ENCODE data around the gene TMEM151A.

The TMEM151A gene

DNA sequence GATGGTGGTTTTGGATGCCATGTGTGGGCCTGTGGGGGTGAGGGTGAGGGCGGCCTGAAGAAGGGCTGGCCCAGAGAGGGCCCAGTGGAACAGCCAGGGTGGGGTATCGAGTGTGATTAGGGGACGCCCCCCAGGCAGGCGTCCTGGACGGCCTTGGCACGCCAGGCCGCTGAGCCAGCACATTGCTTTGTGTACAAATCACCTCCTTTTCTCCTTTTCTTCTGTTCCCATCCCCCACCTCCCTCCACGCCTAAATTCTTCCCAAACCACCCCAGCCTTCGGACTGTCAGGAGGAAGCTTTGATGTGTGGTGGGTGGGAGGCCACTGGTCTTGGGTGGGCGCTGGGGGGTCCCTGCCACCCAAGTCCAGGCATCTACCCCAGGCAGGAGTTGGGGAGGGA is 33.0 kb downstream of the TMEM151A start:
- peak; percentile 46 for DNase-seq

DNA sequence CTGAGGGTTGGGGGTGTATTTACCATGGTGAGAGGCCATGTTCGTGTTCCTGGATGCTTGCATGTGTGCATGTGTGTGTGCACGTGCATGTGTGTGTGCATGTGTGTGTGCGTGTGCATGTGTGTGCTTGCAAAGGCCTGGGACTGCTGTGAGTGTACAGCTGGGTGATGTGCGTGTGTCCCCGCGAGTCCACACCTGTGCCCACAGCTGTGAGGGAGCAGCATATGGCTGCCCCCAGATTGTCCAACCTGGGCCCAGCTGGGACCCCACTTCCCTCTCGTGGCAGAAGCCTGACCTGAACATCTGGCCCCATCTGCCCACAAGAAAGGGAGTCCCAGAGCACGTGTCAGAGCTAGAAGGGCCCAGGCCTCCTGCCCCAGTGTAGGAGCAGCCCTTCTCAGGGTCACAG is 33.6 kb downstream of the TMEM151A start:
- peak; percentile 32 for DNase-seq

DNA sequence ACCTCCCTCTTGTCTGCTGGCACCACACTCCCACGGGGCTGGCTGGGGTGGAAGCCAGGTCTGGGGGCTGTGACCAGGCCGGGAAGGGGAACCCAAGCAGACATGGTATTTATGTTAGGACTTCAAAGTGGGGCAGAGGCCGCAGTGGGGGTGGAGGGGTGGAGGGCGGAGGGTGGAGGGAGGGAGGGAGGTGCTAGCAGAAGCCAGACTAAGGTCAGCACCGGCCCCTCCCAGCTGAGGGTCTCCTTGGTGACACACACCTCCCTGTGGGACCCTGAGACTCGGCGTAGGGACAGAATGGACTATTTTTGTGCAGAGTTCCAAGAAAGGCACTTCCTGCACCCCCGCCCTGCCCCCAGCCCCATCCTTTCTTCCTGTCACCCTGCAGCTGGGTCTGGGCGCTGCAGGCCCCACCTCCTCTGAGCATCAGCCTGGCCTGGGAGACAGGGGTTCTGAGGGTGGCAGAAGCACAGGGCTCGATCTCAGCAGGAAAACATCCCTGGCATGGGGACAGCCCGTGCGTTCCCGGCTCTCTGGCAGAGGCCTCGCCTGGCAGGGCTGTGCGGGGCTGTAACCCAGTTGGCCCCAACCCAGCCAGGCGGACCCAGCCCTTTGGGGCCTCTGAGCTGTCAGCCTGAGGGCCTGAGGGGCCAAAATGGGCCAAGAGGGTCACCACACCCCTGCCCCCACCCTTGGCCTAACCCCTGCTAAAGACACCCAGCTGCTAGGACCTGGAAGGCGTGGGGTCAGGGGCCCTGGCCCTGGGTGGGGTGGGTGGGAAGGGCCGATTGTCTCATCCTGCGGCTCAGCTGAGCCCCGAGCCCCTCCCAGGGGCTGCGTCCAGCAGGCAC is 34.8 kb downstream of the TMEM151A start:
- DNase-seq, result peak; percentile 59

DNA sequence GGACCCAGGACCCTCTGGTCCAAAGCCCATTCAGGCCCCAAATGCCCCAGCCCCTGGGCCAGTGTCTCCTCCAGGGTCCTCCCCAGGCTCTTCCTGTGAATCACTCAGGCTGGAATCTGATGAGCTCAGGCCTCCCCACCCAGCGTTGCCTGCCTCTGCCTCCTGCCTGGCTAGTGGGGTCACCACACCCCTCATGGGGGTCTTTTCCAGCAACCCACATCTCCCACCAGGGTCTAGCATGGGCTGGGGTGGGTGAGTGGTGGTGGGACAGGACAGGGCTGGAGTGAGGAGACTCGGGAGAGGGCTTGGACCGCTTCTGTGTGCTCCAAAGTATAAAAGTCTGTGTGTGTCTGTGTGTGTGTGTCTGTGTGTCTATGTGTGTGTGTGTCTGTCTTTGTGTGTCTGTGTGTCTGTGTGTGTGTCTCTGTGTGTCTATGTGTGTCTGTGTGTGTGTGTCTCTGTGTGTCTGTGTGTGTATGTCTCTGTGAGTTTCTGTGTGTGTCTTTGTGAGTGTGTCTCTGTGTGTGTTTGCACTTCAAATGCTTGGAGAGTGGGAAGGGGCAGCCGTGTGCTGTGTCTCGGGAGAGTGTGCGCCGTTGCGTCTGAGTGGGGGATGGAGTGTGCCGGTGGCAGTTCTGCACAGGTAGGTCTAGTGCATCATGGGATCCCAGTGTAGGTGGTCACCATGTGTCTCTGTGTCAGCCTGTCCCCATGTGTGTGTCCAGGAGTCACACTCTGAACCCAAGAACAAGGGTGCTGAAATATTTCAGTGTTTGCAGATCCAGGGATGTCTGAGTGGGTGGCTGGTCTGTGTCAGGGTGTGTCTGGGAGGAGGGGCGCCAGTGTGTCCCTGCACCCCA is 35.7 kb downstream of the TMEM151A start:
- DNase-seq, result peak; percentile 81

DNA sequence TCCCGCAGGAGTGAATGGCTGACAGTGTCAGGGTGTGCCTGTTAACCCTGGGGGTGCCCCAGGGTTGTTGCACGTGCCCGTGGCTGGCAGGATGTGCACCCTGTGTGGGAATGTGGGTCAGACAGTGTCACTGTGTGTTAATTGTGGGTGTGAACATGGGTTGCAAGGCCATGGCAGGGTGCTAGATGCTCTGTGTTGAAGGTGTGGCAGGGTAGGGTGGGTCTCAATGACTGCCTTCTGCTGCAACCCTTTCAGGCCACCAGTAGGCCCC is 36.3 kb downstream of the TMEM151A start:
- DNase-seq, result peak; percentile 9

DNA sequence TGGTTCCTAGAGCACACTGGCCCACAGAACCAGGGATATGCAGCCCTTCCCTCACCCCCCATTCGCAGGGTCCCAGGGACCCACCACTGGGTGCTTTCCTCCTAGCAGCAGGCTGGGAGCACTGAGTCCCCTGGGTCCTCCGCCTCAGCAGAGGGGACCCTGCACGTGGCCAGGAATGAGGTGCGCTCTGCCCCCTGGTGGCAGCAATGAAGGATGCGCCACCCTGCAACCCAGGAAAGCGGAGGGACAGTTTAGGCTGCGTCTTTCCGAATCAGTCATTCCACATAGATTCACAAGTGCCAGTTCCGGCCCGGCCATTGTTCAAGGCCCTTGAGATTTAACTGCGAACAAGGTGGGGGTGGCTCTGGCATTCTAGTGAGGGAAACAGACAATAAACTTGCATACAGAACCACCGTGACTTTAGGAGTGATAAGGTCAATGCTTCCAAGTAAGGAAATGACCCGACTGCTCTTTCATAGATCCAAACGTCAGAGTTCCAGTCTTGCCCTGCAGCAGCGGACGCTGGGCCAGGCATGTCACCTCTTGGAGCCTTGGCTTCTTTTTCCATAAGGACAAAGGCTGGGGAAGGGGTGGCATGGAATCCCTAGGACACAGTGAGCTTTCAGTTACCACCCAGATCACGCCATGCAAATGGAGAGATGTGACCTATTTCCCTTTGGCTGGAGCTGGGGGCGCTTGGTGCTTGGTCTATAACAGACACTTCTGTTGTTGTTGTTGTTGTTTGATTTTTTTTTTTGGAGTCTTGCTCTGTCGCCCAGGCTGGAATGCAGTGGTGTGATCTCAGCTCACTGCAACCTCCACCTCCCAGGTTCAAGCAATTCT is 36.8 kb downstream of the TMEM151A start:
- DNase-seq, result peak; percentile 75

DNA sequence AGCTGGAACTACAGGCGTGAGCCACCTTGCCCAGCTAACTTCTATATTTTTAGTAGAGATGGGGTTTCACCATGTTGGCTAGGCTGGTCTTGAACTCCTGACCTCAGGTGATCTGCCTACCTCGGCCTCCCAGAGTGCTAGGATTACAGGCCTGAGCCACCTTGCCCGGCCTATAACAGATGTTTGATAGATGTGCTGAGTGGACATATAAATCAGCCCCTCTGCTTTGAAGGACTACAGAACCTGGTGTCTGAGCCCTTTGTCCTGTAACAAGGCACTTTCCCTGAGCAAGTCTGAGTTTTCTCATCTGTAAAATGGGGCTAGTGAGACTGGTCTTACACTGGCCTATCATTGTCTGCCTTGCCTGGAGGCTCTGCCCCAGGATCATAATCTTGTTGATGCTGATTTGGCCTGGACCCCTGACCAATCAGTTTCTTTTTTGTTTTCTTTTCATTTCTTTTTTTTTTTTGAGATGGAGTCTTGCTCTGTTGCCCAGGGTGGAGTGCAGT is 37.5 kb downstream of the TMEM151A start:
- DNase-seq, result peak; percentile 5

DNA sequence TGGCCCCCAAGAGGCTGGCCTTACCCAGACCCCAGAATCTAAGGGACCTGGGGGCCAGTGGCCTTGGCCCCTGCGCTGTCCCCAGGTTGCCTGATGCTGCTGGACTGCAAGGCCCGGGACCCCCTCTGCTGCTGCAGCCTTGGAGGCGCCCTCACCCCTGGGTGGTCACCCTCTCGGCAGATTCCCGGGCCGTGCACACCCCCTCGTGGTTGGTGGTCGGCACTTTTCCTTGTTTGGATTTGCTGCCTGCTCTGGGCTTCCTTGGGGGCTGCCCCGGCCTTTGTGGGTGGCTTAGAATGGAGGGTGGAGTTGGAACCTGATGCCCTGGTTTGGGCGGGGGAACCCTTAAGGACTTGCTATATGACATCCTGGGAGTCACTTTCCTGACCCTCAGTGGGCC is 39.2 kb downstream of the TMEM151A start:
- DNase-seq, result no peak

DNA sequence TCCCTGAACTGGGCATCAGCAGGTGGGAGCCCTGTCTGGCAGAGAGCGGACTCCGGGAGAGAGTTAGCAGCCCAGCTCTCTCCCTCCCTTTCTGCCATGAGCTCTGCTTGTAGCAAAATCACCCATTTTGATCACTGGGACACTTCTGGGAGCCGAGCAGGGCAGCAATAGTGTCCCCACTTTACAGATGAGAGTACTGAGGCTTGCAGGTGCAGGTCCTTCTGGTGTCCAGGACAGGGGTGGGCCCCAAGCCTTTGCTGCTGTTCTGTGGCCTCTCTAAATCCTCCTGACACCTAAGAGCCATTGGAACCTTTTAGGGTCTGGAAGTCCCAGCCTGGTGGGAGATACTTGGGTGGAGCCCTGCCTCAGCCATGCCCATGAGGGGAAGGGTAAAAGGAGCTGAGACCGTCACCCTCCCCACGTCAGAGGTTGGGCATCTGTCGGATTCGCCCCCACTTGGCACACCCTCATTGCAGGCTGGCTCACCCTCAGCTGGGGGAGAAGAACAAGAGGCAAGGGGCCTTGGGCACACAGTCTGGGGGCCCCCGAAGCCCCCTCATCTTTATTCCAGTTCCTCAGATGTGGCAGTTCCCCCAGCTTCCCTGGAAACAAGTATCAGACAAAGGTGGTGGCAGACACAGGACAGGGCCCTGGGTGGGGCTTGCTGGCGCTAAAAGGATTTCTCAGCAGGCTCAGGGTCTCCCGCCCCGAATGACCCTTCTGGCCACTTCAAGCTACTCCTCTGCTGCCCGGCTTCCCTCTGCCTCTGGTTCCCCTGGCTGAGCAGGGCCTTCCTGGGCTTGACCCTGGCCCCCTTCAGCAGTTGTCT is 40.1 kb downstream of the TMEM151A start:
- DNase-seq, result no peak

DNA sequence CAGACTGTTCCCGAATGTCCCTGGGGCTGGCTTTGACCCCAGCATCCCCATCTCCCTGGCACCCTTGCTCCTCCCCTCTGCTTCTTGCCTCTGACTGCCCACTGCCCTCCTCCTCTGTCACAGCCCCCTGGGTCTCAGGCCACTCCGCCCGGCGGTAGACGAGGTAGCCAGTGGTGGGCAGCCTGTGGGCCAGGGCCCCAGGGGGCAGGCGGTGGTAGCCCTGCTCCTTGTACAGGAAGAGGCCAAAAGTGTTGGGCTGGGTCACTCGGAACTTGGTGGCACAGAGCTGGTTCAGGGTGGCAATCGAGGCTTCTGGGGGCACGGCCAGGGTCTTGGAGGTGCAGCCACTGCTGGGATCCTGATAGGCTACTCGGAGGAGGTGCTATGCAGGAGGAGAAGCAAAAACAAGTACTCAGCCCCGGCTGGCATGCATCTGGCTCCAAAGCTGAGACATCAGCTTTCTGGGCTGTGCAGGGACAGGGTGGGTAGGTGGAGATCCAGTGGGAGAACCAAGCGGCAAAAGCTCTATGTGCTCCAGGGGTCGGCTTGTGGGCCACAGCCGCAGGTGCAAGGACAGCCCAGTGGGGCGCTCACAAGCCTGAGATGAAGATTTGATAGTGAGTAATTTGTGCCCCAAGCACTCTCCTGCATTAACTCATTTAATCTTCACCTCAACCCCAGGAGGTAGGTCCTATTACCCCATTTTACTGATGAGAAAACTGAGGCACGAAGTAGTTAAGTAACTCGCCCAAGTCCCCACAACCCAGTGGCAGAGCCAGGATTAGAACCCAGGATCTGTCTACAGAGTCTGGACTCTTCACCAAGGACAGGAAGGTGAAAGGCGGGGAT is 40.9 kb downstream of the TMEM151A start:
- no peak for DNase-seq

DNA sequence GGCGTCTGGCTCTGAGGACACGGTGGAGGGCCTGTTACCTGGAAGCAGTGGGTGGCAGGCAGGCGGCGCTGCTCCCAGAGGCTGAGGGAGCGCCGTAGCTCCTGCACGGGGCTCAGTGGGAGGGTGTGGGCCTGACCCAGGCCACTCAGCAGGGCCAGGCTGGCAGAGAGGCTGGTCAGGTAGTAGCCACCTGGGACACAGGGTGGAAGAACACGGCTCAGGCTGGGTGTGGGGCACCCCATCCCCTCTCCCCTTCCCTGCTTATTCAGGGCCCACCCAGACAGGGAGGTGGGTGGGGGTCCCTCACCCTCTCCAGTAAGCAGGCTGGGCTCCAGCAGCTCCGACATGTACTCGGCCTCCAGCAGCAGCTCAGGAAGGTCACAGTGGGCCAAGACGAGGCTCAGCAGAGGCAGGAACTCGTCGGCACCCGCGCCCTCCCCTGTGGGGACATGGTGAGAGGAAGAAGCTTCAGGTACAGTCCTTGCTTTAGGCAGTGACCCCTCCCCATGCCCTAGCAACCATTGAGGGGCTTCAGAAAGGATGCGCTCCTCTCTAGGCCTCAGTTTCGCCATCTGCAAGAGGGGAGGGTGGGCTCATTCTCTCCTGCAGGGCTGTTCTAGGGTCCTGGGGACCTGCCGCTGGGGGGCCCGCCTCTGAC is 41.7 kb downstream of the TMEM151A start:
- DNase-seq, result no peak

DNA sequence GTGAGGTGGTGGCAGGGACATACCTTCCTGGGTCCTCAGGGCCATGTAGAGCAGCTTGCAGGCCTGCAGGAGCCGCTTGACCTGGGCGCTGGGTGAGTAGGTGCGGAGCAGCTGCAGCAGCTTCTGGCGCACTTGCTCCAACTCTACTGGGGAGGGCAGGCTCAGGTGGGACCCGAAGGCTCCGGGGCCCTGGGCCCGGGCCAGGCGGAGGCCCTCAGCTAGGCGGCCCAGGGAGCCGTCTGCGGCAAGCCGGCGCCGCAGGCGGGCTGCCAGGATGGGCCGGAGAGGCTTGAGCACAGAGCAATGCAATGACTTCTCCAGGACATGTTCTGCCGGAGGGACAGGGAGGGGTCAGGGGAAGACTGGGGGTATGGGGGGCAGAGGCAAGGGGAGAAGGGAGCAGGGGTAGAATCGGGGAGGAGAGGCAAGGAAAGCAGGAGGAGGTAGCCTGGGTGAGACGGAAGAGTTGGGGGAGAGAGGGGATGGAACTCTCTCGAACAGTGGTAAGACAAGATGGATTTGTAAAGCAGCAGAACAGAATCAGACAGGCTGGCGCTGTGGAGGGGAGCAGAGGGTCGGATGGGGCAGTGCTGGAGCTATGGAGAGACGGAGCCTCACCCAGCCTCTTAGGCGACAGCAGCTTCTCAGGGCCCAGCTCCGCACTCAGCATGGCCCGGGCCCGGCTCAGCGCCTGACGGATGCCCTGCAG is 42.4 kb downstream of the TMEM151A start:
- DNase-seq, result no peak

DNA sequence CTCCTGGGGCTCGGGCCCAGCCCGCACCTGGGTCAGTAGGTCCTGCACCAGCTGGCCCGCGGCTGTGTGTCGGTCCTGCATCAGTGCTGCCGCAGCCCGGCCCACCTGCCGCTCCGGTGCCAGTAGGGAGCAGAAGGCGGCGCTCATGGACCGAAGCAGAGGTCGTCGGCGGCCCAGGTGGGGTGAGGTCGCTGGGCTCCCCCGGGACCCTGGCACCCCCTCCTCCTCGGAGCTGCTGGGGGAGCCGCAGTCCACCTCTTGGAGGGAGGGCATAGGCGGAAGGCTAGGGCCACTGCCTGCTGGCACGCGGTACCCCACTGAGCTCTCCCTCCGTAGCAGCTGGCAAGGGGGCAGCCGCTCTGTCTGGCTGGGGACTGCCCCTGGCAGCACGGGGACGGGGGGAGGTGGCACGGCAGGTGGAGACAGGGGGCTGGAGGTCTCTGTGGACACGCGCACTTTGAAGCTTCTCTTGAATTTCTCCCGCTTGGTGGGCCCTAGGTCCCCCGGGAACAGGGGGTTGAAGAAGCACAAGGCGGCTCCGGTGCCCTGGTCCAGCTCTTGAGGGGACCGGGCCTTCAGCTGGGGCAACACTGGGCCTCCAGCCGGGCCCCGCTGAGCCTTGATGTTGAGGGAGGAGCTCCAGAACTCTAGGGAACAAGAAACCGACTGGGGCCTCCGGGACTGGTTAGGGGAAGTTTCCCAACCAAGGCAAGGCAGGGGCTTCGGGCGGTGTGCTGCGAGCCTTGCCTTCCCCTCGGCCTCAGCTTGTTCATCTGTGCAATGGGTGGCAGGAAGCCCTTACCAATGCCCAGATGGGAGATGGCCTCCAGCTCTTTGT is 43.1 kb downstream of the TMEM151A start:
- no peak for DNase-seq

DNA sequence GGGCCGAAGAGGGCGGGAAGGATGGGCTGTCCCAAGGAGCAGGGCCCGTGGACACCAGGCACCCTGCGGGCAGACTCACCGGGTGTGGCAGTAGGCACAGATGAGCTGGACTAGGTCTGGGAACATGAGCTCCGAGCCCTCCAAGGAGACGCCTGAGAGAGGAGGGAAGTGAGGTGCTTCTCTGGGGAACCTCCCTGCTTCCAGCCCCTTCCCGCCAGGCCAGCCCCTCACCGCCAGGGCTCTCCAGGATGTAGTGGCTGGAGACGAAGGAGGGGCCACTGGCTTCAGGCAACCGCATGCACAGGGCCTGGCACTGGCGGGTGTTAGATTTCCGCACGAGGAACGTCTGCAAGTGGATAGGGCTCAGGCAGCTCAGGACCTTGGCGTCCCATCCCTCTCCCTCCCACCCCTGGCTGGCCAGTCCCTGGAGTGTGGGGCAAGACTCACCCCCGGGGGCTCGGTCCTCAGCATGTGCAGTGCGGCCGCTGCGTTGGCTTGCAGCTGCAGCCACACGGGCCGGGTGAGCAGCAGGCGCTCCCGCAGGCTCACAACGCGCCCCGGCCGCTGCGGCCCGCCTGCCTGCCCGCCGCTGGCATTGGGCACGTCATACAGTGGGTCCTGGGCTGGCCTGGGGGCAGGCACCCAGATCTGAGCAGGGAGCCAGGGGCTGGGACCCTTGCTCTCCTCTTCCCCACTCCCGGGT is 44.0 kb downstream of the TMEM151A start:
- DNase-seq, result peak; percentile 55

DNA sequence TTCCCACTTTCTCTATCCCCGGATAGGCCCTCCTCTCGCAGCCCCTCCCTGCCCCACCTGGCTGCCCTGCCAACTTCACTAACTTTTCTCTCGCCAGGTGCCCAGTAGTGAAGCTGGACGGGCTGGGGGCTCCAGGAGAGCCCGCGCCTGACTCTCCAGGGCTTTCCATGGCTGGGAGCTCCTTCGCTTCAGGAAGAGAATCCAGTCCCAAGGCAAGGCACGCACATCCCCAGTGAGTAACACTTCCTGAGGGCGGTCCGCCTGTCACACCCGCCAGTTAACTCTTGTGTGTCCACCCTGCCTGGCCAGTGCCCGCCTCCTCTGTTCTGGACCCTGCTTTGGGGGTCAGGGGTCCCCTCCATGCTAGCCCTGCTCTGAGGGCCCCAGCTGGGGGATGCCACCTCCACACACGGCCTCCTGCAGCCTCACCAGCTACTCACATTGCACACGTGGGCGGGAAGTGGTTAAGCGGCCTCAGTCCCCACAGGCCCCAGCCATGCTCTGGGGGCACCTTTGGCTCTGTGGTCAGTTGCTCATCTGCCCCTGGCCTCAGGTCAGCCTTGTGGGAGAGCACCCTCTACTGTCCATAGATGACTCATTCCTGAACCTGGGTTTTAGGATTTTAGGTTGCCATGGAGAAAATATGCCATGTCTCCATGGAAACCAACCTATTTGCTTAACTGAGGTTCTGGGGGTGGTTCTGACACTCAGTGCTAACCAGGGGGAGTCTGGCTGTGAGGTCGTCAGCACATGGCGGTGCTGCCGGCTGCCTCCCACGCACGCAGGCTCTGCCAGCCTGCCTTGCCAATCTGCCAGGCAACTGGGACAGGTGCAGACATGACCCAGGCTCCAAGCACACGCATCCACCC is 44.8 kb downstream of the TMEM151A start, which contains the start of gene RIN1:
RIN1 (minus strand) TSS at position 201 of the 869 bp plus-strand sequence; CDS start at position 169, 32 bp downstream.
- peak; percentile 100 for DNase-seq

DNA sequence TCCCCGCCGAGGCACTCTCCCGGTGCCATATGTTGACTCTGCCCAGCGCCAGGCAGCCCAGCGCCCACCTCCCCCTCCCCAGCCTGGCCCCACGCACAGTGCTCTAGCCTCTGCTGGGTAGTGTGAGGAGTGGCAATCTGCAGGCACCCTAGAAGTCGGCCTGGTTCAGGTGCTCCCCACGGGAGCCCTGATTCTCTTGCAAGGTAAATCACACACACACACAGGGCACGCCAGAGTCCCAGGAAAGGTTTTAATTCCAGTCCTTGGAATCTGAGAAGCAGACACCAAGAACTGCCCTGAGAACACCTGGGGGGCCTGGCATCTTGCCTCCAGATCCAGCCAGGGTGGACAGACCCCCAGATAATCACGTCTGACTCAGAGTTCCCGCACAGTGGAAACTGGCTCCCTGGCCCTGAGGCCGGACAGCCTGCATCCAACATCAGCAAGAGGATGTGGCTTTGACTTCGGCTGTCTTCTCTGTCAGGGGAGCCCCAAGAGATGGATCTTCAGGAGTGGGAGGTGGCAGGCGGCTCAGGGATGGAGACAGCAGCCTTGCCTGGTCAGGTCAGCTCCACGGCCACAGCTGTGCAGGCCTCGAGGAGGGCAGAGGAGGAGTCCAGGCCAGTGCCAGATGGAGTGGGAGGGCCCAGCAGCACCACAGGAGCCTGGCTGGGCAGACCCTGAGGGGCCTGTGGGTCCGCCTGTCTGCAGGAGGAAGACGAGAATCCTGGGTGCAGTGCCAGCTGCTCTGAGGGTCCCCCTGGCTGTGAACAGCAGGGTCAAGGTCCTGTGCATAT is 45.6 kb downstream of the TMEM151A start:
- DNase-seq, result peak; percentile 24
